ENCODE results near the gene CTNNA2. TPM values are rescaled to one million over a fixed set of nuclear protein-coding genes. Genes with fewer than 3 reads are reported as not detected.

Gene CTNNA2
- total RNA-seq, 4 donors from 2014 or later, result 0.88 to 14.9 (median 2.3) TPM; not detected in 1

GRCh38 chr2:80363330-80363729, 850.5 kb downstream of the CTNNA2 start:
- no peaks in the 10 kb centered on the region for H3K9me3 ChIP-seq
- no peak overlapping the region for H3K27ac ChIP-seq
- H3K4me1 ChIP-seq, result no peaks in the 10 kb centered on the region
- no peak for TF ChIP-seq CTCF (IDR thresholded peaks at IDR 0.05)
- no peaks in the 10 kb centered on the region for H3K36me3 ChIP-seq
- no peak for DNase-seq
- H3K4me3 ChIP-seq, result no peak overlapping the region
- intact Hi-C loops (cut with DNase I; ENCODE audit: low total_unique reads), result no loop called here
- no peaks in the 10 kb centered on the region for H3K27me3 ChIP-seq

GRCh38 chr2:80363791-80364349, 851.0 kb downstream of the CTNNA2 start:
- H3K9me3 ChIP-seq, result no peaks in the 10 kb centered on the region
- TF ChIP-seq CTCF (IDR thresholded peaks at IDR 0.05), result no peak
- TF ChIP-seq POLR2A (IDR thresholded peaks at IDR 0.05), result no peak

GRCh38 chr2:80364524-80365212, 851.8 kb downstream of the CTNNA2 start:
- Histone ChIP-seq H3K9me3 (no peaks in the 10 kb centered on the region), H3K27me3 (no peaks in the 10 kb centered on the region), H3K27ac (no peak overlapping the region), H3K4me1 (no peaks in the 10 kb centered on the region), H3K4me3 (no peak overlapping the region), H3K36me3 (no peaks in the 10 kb centered on the region)
- intact Hi-C loops (cut with DNase I; ENCODE audit: low total_unique reads), result no loop called here
- no peak for TF ChIP-seq POLR2A (IDR thresholded peaks at IDR 0.05)
- no peak for TF ChIP-seq CTCF (IDR thresholded peaks at IDR 0.05)
- DNase-seq, result no peak

More at GRCh38 chr2:80363791-80364349, 851.0 kb downstream of the CTNNA2 start:
- no peaks in the 10 kb centered on the region for H3K27me3 ChIP-seq
- intact Hi-C loops (cut with DNase I; ENCODE audit: low total_unique reads), result no loop called here
- no peak overlapping the region for H3K27ac ChIP-seq
- no peak overlapping the region for H3K4me3 ChIP-seq
- no peaks in the 10 kb centered on the region for H3K36me3 ChIP-seq
- no peak for DNase-seq
- H3K4me1 ChIP-seq, result no peaks in the 10 kb centered on the region

GRCh38 chr2:80365762-80366161, 852.9 kb downstream of the CTNNA2 start:
- no peaks in the 10 kb centered on the region for H3K27me3 ChIP-seq
- intact Hi-C loops (cut with DNase I; ENCODE audit: low total_unique reads), result no loop called here

More at GRCh38 chr2:80365762-80366161, 852.9 kb downstream of the CTNNA2 start:
- TF ChIP-seq POLR2A (IDR thresholded peaks at IDR 0.05) (no peak), CTCF (IDR thresholded peaks at IDR 0.05) (no peak)
- no peak overlapping the region for H3K27ac ChIP-seq
- no peaks in the 10 kb centered on the region for H3K9me3 ChIP-seq
- DNase-seq, result no peak
- H3K4me1 ChIP-seq, result no peaks in the 10 kb centered on the region
- no peaks in the 10 kb centered on the region for H3K36me3 ChIP-seq
- no peak overlapping the region for H3K4me3 ChIP-seq

Measured in uterus (tissue), 4 donors.